Measurements from ENCODE around the gene NDUFA8.

DNA sequence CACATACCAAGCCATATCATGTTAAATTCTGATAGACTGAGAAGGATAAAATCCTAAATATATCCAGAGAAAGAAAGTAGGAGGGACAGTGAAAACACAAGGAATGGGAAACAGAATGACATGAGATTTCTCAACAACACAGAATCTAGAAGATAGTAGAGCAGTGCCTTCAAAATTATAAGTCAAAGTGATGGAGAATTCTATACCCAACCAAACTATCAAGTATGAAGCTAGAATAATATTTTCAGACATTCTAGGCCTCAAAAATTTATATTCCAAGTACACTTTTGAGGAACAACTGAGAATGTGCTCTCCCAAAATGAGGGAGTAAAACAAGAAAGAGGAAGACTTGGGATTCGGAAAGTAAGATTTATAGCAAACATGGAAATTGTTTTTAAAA, 55.6 kb downstream of the NDUFA8 start:
- TF ChIP-seq SP1 (IDR thresholded peaks at IDR 0.05; ENCODE audit: low read depth, low read length) = no peak
- TF ChIP-seq, protein P1, sequence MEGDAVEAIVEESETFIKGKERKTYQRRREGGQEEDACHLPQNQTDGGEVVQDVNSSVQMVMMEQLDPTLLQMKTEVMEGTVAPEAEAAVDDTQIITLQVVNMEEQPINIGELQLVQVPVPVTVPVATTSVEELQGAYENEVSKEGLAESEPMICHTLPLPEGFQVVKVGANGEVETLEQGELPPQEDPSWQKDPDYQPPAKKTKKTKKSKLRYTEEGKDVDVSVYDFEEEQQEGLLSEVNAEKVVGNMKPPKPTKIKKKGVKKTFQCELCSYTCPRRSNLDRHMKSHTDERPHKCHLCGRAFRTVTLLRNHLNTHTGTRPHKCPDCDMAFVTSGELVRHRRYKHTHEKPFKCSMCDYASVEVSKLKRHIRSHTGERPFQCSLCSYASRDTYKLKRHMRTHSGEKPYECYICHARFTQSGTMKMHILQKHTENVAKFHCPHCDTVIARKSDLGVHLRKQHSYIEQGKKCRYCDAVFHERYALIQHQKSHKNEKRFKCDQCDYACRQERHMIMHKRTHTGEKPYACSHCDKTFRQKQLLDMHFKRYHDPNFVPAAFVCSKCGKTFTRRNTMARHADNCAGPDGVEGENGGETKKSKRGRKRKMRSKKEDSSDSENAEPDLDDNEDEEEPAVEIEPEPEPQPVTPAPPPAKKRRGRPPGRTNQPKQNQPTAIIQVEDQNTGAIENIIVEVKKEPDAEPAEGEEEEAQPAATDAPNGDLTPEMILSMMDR (IDR thresholded peaks at IDR 0.05 in 2 of 3, conservative IDR thresholded peaks at IDR 0.05 in 1 of 3; ENCODE audit: control insufficient read depth in 2 of 3, extremely low read depth in 1 of 3, insufficient read depth in 1 of 3, low read depth in 3 of 3, low read length in 3 of 3) = no peak
- TF ChIP-seq PML (IDR thresholded peaks at IDR 0.05; ENCODE audit: low read length) = no peak
- no peak for TF ChIP-seq YBX1 (IDR thresholded peaks at IDR 0.05)
- no peak for TF ChIP-seq FOS (IDR thresholded peaks at IDR 0.05; ENCODE audit: borderline replicate concordance, extremely low read depth, insufficient read length)
- no peak for TF ChIP-seq NFIC (IDR thresholded peaks at IDR 0.05; ENCODE audit: low read depth, low read length)

Measured in GM12878 (cell line).